Endothelial cell of coronary artery (primary cell): ENCODE measurements around the gene DDX39B. TPM values are rescaled to one million over a fixed set of nuclear protein-coding genes. Genes with fewer than 3 reads are reported as not detected.

Experiments used
- total RNA-seq: library from RNA; depleted of rRNA; stranded (reverse); fragments of >200 nt; gene quantifications from 2 replicates; pipeline ENCODE4 v1.2.3, GENCODE V29; 2014

Gene DDX39B
- 296 and 474 TPM in 2 replicates for total RNA-seq

DNA sequence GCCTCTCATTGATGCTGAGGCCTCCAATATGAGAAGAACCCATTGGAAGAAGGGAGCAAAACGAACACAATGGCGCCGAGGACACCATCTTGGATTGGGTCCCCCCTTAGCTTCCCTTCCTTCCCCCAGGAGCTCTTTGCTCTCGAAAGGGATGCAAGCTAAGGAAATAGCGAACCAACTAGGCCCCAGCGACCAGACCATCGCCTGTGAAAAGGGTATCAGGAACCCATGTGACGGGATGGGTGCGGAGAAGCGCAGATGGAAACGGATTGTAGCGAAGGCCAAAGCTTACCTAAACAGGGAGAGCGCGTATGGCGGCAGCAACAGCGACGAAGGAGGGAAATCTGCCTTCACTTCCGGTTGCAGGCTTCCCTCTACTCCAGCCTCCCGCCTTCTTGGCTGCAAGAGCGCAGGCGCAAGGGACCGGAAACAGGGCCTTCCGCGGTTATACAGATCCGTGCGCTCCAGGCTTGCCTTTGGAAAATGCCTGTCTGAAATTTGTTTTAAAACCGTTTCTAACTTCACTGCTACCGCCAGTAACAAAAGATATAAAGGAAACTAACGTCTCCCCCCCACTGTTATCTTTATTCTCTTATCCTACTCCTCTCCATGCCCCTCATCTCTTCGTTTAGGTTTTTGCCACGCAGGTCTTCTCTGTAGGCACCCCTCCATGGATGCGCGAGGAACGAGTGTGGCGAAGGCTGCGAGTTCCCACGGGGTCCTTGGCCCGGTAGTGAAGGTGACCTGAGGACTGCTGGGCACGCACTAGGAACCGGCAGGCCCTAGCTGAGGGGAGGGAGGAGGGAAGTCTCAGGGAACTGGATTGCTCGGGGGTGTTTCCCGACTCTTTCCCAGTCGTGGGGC, at the start of gene DDX39B:
TSS of gene DDX39B (minus strand) at position 346 of the 864 bp plus-strand sequence. CDS start 1,471 bp downstream, outside the sequence.

DNA sequence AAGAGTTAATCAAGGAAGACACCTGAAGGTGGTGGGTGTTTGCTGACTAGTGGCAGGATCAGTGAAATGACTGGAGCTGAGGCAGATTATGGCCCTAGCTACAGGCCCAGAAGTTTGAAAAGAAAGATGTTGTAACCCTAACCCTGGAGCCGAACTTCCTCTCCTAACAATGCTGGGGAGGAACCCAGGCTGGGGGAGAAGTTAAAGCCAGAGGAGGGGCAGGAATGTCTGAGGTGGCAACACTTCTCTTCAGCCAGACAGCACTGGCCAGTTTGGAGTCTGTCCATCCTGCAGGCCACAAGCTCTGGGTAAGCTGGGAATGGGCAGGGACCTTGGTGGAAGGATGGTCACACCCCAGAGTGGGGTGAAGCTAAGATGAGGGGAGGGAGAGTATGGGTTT, 44.2 kb upstream of the DDX39B start, which contains the start of gene LST1:
TSS of gene LST1 (plus strand) at position 270 of the 400 bp plus-strand sequence. CDS start 1,023 bp downstream, outside the sequence.

DNA sequence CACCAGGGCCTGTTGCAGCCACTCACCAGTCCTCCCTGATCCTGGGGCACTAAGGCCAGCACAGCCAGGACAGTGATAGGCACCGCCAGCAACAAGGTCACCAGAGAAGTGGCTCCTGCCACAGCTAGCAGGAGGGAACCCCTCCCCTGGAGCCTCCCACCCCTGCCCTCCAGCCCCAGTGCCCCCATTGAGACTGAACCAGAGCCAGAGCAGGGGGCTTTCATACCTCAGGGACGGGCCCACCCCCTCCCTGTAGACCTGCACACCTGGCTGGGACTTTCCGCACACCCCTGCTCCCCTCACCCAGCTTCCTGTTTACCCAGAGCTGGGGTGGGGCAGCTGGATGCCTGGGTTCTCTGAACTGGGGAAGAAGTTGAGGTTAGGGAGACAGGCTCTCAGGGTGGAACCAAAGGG, 40.4 kb upstream of the DDX39B start, which contains the start of gene LTB:
TSS of gene LTB (minus strand) at position 195 of the 414 bp plus-strand sequence. CDS start at position 188, 7 bp downstream.

DNA sequence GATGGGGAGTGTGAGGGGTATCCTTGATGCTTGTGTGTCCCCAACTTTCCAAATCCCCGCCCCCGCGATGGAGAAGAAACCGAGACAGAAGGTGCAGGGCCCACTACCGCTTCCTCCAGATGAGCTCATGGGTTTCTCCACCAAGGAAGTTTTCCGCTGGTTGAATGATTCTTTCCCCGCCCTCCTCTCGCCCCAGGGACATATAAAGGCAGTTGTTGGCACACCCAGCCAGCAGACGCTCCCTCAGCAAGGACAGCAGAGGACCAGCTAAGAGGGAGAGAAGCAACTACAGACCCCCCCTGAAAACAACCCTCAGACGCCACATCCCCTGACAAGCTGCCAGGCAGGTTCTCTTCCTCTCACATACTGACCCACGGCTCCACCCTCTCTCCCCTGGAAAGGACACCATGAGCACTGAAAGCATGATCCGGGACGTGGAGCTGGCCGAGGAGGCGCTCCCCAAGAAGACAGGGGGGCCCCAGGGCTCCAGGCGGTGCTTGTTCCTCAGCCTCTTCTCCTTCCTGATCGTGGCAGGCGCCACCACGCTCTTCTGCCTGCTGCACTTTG, 33.6 kb upstream of the DDX39B start, which contains the start of gene TNF:
TSS of gene TNF (plus strand) at position 231 of the 567 bp plus-strand sequence. CDS start at position 408, 177 bp downstream.

DNA sequence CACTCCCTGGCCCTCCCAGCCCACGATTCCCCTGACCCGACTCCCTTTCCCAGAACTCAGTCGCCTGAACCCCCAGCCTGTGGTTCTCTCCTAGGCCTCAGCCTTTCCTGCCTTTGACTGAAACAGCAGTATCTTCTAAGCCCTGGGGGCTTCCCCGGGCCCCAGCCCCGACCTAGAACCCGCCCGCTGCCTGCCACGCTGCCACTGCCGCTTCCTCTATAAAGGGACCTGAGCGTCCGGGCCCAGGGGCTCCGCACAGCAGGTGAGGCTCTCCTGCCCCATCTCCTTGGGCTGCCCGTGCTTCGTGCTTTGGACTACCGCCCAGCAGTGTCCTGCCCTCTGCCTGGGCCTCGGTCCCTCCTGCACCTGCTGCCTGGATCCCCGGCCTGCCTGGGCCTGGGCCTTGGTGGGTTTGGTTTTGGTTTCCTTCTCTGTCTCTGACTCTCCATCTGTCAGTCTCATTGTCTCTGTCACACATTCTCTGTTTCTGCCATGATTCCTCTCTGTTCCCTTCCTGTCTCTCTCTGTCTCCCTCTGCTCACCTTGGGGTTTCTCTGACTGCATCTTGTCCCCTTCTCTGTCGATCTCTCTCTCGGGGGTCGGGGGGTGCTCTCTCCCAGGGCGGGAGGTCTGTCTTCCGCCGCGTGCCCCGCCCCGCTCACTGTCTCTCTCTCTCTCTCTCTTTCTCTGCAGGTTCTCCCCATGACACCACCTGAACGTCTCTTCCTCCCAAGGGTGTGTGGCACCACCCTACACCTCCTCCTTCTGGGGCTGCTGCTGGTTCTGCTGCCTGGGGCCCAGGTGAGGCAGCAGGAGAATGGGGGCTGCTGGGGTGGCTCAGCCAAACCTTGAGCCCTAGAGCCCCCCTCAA, 30.5 kb upstream of the DDX39B start, which contains the start of gene LTA:
TSS of gene LTA (plus strand) at position 249 of the 871 bp plus-strand sequence. CDS start at position 703, 454 bp downstream.

DNA sequence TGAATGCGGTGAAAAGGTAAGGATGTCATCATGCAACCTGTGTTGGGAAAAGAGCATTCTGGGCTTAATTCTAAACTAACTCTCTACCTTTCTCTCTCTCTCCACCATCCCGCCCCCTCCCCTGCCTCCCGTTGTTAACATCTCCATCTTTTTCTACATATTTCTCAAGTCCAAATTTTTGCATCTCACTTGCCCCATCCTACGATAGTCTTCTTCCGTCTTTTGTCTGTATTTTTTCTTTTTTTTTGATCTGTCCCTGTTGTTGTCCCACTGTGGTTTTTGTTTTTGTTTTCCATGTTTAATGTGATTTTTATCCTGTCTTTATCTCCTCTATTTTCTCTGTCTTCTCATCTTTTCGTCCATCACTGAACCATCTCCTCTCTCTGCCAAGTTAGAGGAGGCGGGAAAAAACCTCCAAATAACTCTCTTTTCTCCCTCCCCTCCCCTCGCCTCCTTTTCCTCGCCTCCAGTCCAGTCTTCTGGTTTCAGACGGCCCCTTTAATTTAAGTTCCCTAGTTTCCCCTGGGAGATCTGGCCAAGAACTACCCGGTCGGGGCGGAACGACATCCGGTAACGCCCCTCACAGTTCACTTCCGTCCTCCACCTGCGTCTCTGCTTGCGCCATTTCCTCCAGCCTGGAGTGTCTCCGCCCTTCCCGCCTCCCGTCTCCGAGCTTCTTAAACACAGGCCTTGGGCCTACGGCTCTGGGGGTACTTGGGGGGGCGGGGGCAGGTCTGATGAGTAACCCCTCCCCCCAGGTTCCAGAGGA, 5.3 kb upstream of the DDX39B start, which contains the start of gene NFKBIL1:
TSS of gene NFKBIL1 (plus strand) at position 651 of the 769 bp plus-strand sequence. CDS start at position 738, 87 bp downstream.

DNA sequence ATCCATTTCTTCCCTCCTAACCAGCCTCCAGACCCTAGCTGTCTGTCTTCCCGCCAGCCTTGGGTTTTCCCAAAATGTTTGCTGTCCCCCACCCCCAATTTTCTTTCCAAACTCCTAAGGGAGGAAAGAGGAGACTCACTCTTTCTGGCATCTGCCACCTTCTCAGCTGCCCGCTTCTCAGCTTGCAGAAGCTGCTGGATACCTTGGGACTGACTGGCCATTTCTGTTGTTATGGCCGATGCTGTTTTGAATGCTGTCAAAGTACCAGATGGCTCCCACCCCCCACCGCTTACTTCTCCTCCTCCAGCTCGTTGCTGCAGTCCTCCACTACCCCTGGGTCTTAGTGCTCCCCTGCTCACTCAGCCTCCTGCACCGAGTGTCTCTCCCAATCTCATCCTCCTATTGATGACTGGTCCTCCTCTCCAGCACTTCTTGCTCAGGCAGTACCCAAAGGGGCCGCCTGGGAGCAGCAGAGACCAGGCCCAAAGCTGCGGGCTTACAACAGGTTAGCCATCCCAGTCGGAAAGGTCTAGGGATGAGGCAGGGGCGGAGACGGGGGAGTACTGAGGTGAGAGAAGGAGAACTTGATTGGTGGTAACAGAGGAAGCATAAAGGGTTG, 4.6 kb upstream of the DDX39B start, which contains the start of gene ATP6V1G2:
TSS of gene ATP6V1G2 (minus strand) at position 270 of the 619 bp plus-strand sequence. CDS start at position 221, 49 bp downstream.

DNA sequence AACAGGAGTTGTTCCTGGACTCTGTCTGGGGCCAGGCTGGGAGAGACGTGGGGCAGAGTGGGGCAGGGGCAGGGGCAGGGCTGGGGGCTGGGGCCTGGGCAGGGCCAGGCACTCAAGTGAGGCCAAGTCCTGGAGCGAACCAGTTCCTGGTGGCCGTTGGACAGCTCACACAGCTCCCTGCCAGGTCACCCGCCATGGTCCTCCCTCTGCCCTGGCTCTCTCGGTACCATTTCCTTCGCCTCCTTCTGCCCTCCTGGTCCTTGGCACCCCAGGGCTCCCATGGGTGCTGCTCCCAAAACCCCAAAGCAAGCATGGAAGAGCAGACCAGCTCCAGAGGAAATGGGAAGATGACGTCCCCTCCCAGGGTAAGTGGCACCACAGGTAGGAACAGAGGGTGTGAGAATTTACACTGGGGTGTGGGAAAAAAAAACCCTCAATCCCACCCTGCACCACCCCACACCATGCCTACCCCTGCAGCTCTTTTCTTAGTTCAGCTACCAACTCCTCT, 12.9 kb downstream of the DDX39B start, which contains the start of gene MCCD1:
TSS of gene MCCD1 (plus strand) at position 142 of the 508 bp plus-strand sequence. CDS start at position 195, 53 bp downstream.

DNA sequence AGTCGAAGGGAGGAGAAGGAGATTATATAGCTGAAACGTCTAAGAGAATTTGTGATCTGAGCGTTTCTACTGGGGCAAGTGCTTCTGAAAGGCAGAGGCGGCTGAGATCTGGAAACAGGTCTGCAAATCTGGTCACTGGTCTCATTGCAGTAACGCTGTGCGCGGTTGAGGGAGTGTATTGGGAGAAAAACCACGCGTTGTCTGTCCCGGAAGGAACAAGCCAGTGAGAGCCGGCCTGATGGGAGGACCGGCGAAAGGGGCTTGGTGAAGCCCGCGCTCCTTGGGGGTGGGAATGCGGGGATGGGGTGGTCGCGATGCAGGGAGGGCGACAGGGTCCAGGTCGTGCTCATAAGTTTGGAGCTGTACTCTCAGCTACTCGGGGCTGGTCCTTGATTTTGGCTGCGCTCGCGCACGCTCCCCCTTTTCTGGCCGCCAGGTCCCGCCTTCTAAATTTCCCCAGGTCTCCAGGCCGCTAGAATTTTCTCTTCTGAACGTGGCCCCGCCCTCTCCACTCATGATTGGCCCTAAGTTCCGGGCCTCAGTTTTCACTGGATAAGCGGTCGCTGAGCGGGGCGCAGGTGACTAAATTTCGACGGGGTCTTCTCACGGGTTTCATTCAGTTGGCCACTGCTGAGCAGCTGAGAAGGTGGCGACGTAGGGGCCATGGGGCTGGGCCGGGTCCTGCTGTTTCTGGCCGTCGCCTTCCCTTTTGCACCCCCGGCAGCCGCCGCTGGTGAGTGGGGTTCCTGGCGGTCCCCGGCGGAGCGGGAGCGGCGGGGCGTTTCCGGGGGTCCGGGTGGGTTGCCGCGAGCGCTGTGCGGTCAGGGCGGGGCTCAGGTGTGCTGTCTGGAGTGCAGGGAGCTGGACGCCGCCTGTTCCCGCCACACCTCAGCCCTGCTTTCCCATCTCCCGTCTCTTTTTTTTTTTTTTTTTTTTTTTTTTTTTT, 44.0 kb downstream of the DDX39B start, which contains the start of gene MICB:
TSS of gene MICB (plus strand) at position 615 of the 946 bp plus-strand sequence. CDS start at position 664, 49 bp downstream.

Other genes starting within 250 kb of the DDX39B start
- gene HLA-B, start 184.8 kb downstream of the DDX39B start, total RNA-seq: 212 and 305 TPM in 2 replicates
- gene MICA, start 138.4 kb downstream of the DDX39B start, total RNA-seq: 41.6 and 42.5 TPM in 2 replicates
- gene MICB, start 43.9 kb downstream of the DDX39B start, total RNA-seq: 11.3 and 15.7 TPM in 2 replicates
- not detected in 2 replicates for gene MCCD1, start 13.0 kb downstream of the DDX39B start, total RNA-seq
- gene ATP6V1G2, start 4.6 kb upstream of the DDX39B start, total RNA-seq: 0.36 and 0.66 TPM in 2 replicates
- gene NFKBIL1, start 5.6 kb upstream of the DDX39B start, total RNA-seq: 24.7 and 29.7 TPM in 2 replicates
- not detected in 2 replicates for gene LTA, start 30.3 kb upstream of the DDX39B start, total RNA-seq
- gene TNF, start 33.6 kb upstream of the DDX39B start, total RNA-seq: not detected in 2 replicates
- gene LTB, start 40.4 kb upstream of the DDX39B start, total RNA-seq: 2.1 and 2.3 TPM in 2 replicates
- 0.72 and 1.0 TPM in 2 replicates for gene LST1, start 44.3 kb upstream of the DDX39B start, total RNA-seq
- gene NCR3, start 51.0 kb upstream of the DDX39B start, total RNA-seq: not detected in 2 replicates
- gene AIF1, start 73.2 kb upstream of the DDX39B start, total RNA-seq: not detected in 2 replicates
- gene PRRC2A, start 78.7 kb upstream of the DDX39B start, total RNA-seq: 31.2 and 39.4 TPM in 2 replicates
- gene BAG6, start 110.7 kb upstream of the DDX39B start, total RNA-seq: 84.7 and 106 TPM in 2 replicates
- gene APOM, start 113.9 kb upstream of the DDX39B start, total RNA-seq: 0.19 and 0.54 TPM in 2 replicates
- gene C6orf47, start 118.8 kb upstream of the DDX39B start, total RNA-seq: 18.3 and 21.0 TPM in 2 replicates
- 11.3 and 11.6 TPM in 2 replicates for gene GPANK1, start 123.0 kb upstream of the DDX39B start, total RNA-seq
- 88.2 and 101 TPM in 2 replicates for gene CSNK2B, start 124.1 kb upstream of the DDX39B start, total RNA-seq
- 2.2 and 3.6 TPM in 2 replicates for gene LY6G5B, start 128.0 kb upstream of the DDX39B start, total RNA-seq
- gene LY6G5C, start 139.1 kb upstream of the DDX39B start, total RNA-seq: 1.1 and 1.3 TPM in 2 replicates
- gene ABHD16A, start 161.3 kb upstream of the DDX39B start, total RNA-seq: 49.1 and 57.8 TPM in 2 replicates
- not detected in 2 replicates for gene LY6G6F, start 164.9 kb upstream of the DDX39B start, total RNA-seq
- not detected in 2 replicates for gene LY6G6D, start 173.3 kb upstream of the DDX39B start, total RNA-seq
- gene LY6G6C, start 179.7 kb upstream of the DDX39B start, total RNA-seq: not detected in 2 replicates
- gene MPIG6B, start 181.4 kb upstream of the DDX39B start, total RNA-seq: not detected in 2 replicates
- 82.0 and 106 TPM in 2 replicates for gene DDAH2, start 187.3 kb upstream of the DDX39B start, total RNA-seq
- gene CLIC1, start 194.5 kb upstream of the DDX39B start, total RNA-seq: 714 and 927 TPM in 2 replicates
- gene MSH5, start 198.0 kb upstream of the DDX39B start, total RNA-seq: 3.7 and 4.6 TPM in 2 replicates
- gene SAPCD1, start 220.7 kb upstream of the DDX39B start, total RNA-seq: 0.81 and 1.3 TPM in 2 replicates
- gene VWA7, start 235.3 kb upstream of the DDX39B start, total RNA-seq: 0.09 TPM in 1 of 2 replicates, not detected in the other